Trophoblast cell (in vitro differentiated cells and primary cell): ENCODE data around the gene CD59.

ENCODE experiments used
- DNase-seq, 2 donors: peaks; one replicate each; pipeline ENCODE4 v3.0.0-alpha.2; 2016
- H2AFZ ChIP-seq: 2 replicates; pipeline ENCODE4 v1.6.1; 2013; ENCODE audit warnings: low read length, moderate library complexity, mild to moderate bottlenecking; ENCODE audit not compliant: insufficient read depth, poor library complexity
- H2AK5ac ChIP-seq: 2 replicates; pipeline ENCODE4 v1.6.1; 2013; ENCODE audit warnings: mild to moderate bottlenecking, low read length
- H2BK120ac ChIP-seq: 2 replicates; pipeline ENCODE4 v1.6.1; 2013; ENCODE audit warnings: low read length, mild to moderate bottlenecking, moderate library complexity; ENCODE audit not compliant: insufficient read depth, poor library complexity
- H2BK12ac ChIP-seq: 2 replicates; pipeline ENCODE4 v1.6.1; 2013; ENCODE audit warnings: mild to moderate bottlenecking, low read length, moderate library complexity
- H2BK5ac ChIP-seq: 2 replicates; pipeline ENCODE4 v1.6.1; 2013; ENCODE audit warnings: low read length, low read depth, moderate library complexity, mild to moderate bottlenecking; ENCODE audit not compliant: poor library complexity
- H3K14ac ChIP-seq: 2 replicates; pipeline ENCODE4 v1.6.1; 2013; ENCODE audit warnings: mild to moderate bottlenecking, low read length
- H3K18ac ChIP-seq: 2 replicates; pipeline ENCODE4 v1.6.1; 2013; ENCODE audit warnings: mild to moderate bottlenecking, low read length
- H3K23ac ChIP-seq: 2 replicates; pipeline ENCODE4 v1.6.1; 2013; ENCODE audit warnings: low read length
- H3K27ac ChIP-seq: 2 replicates; pipeline ENCODE4 v1.5.1; 2013; ENCODE audit warnings: low read depth, mild to moderate bottlenecking, inconsistent platforms, low read length, moderate library complexity
- H3K27me3 ChIP-seq: 2 replicates; pipeline ENCODE4 v1.6.1; 2013; ENCODE audit warnings: inconsistent platforms, mild to moderate bottlenecking, low read length, moderate library complexity; ENCODE audit not compliant: insufficient read depth
- H3K36me3 ChIP-seq, 2 experiments: 1 replicate in 1 of 2; 2 replicates in 1 of 2; pipeline ENCODE4 v1.6.1; 2013; ENCODE audit warnings: low read length in 2 of 2, mild to moderate bottlenecking in 2 of 2, moderate library complexity in 1 of 2; ENCODE audit not compliant: insufficient read depth in 2 of 2, control insufficient read depth in 1 of 2
- H3K4ac ChIP-seq: 2 replicates; pipeline ENCODE4 v1.6.1; 2013; ENCODE audit warnings: low read depth, mild to moderate bottlenecking, low read length, moderate library complexity
- H3K4me1 ChIP-seq, 2 experiments: 1 replicate in 1 of 2; 2 replicates in 1 of 2; pipeline ENCODE4 v1.6.1; 2013; ENCODE audit warnings: low read length in 2 of 2, mild to moderate bottlenecking in 2 of 2, moderate library complexity in 1 of 2; ENCODE audit not compliant: insufficient read depth in 2 of 2, control insufficient read depth in 1 of 2
- H3K4me2 ChIP-seq: 2 replicates; pipeline ENCODE4 v1.6.1; 2013; ENCODE audit warnings: inconsistent platforms, mild to moderate bottlenecking, low read length, moderate library complexity
- H3K4me3 ChIP-seq: 2 replicates; pipeline ENCODE4 v1.5.1; 2013; ENCODE audit warnings: mild to moderate bottlenecking, low read depth, low read length, inconsistent platforms
- H3K79me1 ChIP-seq: one replicate; pipeline ENCODE4 v1.6.1; 2013; ENCODE audit warnings: low read length
- H3K79me2 ChIP-seq: 2 replicates; pipeline ENCODE4 v1.6.1; 2013; ENCODE audit warnings: low read length, mild to moderate bottlenecking; ENCODE audit not compliant: control insufficient read depth, insufficient read depth, poor library complexity
- H3K9ac ChIP-seq: 2 replicates; pipeline ENCODE4 v1.6.1; 2013; ENCODE audit warnings: mild to moderate bottlenecking, low read length
- H3K9me3 ChIP-seq: 2 replicates; pipeline ENCODE4 v1.6.1; 2013; ENCODE audit warnings: low read depth, mild to moderate bottlenecking, control low read depth, inconsistent platforms, low read length; ENCODE audit not compliant: insufficient read depth
- H4K12ac ChIP-seq: 2 replicates; pipeline ENCODE4 v1.6.1; 2013; ENCODE audit warnings: low read depth, mild to moderate bottlenecking, low read length, moderate library complexity
- H4K8ac ChIP-seq: 2 replicates; pipeline ENCODE4 v1.6.1; 2013; ENCODE audit warnings: low read depth, mild to moderate bottlenecking, low read length, moderate library complexity
- H4K91ac ChIP-seq: one replicate; pipeline ENCODE4 v1.6.1; 2013; ENCODE audit warnings: low read depth, mild to moderate bottlenecking, low read length, moderate library complexity
- WGBS: extraction: QIAGEN DNeasy Blood & Tissue Kit; methylation state at CpG from one replicate; pipeline ENCODE4 v1.1.7; 2013; ENCODE audit warnings: missing lambda C conversion rate; ENCODE audit not compliant: insufficient read length, insufficient coverage; ENCODE audit errors: extremely low coverage; 5-methylcytosine and 5-hydroxymethylcytosine counted together

The CD59 gene

DNA sequence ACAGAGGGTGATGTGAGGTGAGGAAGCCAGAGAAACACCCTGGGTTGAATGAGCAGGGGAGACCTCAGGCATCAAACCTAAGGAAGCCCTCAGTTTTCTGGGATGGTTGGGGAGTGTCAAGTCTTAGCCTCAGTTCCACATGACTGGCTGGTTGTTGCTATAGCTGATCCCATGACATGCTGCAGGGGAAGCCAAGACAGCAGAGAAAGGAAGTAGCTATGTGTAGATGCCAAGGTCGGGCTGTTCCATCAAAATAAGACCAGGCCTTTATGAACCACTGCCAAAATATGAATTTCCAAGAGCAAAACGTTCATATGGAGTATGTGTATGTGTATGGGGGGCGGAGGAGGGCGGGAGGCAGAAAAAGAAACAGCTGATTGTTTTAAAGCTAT is 11.6 kb downstream of the CD59 start:
- Histone ChIP-seq H3K79me1 (peaks cover 28% of the 10 kb centered on the region), H3K23ac (no peak overlapping the region), H3K9me3 (no peaks in the 10 kb centered on the region), H2BK12ac (peak overlapping the region; percentile 66), H3K4me1 (peaks cover 27 to 34% of the 10 kb centered on the region in 2 experiments), H3K4ac (no peak overlapping the region), H3K27ac (peak overlapping the region; percentile 90), H2BK120ac (peak overlapping the region; percentile 57), H4K91ac (peak overlapping the region; percentile 38), H2BK5ac (peak overlapping the region; percentile 34), H3K27me3 (no peaks in the 10 kb centered on the region), H3K4me3 (no peak overlapping the region), H3K9ac (no peak overlapping the region), H2AK5ac (peak overlapping the region; percentile 9), H3K4me2 (no peak overlapping the region), H2AFZ (no peak overlapping the region), H3K36me3 (peaks cover 6 to 10% of the 10 kb centered on the region in 2 experiments), H4K8ac (peak overlapping the region; percentile 41), H4K12ac (no peak overlapping the region), H3K14ac (peak overlapping the region; percentile 21), H3K18ac (peak overlapping the region; percentile 34), H3K79me2 (peaks cover 6% of the 10 kb centered on the region)
- WGBS: no CpG with 5 or more reads among the region's 4 CpGs
- DNase-seq: no peak

GRCh38 chr11:33723238-33723881 is 12.9 kb downstream of the CD59 start:
- no peaks in the 10 kb centered on the region for H3K27me3 ChIP-seq
- H3K79me1 ChIP-seq: peaks cover 31% of the 10 kb centered on the region
- peak overlapping the region; percentile 86 for H2BK5ac ChIP-seq
- peak overlapping the region; percentile 90 for H3K27ac ChIP-seq
- H2BK120ac ChIP-seq: peak overlapping the region; percentile 67
- H3K14ac ChIP-seq: peak overlapping the region; percentile 68
- H3K9ac ChIP-seq: no peak overlapping the region
- no peak overlapping the region for H2AFZ ChIP-seq
- H3K23ac ChIP-seq: no peak overlapping the region
- peak overlapping the region; percentile 73 for H3K18ac ChIP-seq
- H3K9me3 ChIP-seq: no peaks in the 10 kb centered on the region
- peak overlapping the region; percentile 7 for H2AK5ac ChIP-seq
- H4K8ac ChIP-seq: peak overlapping the region; percentile 78
- H3K4me2 ChIP-seq: no peak overlapping the region
- H3K36me3 ChIP-seq: peaks cover 8 to 10% of the 10 kb centered on the region in 2 experiments
- peak; percentile 94 to 98 for DNase-seq
- peak overlapping the region; percentile 39 for H3K4ac ChIP-seq
- peak overlapping the region; percentile 86 for H4K91ac ChIP-seq
- H4K12ac ChIP-seq: no peak overlapping the region
- no peak overlapping the region for H3K4me3 ChIP-seq
- WGBS: no CpG with 5 or more reads among the region's 6 CpGs
- peaks cover 6% of the 10 kb centered on the region for H3K79me2 ChIP-seq
- peak overlapping the region; percentile 25 for H2BK12ac ChIP-seq
- peaks cover 27 to 38% of the 10 kb centered on the region in 2 experiments for H3K4me1 ChIP-seq

- peaks cover 8 to 10% of the 10 kb centered on the region in 2 experiments for H3K36me3 ChIP-seq
- H2BK12ac ChIP-seq: peak overlapping the region; percentile 86
- H3K9ac ChIP-seq: no peak overlapping the region
- H3K9me3 ChIP-seq: no peaks in the 10 kb centered on the region
- DNase-seq: peak; percentile 87
- WGBS: no CpG with 5 or more reads among the region's 2 CpGs
- H3K23ac ChIP-seq: no peak overlapping the region
- no peak overlapping the region for H4K12ac ChIP-seq
- peak overlapping the region; percentile 86 for H3K18ac ChIP-seq
- no peak overlapping the region for H3K4me3 ChIP-seq
- H3K79me2 ChIP-seq: peaks cover 6% of the 10 kb centered on the region
- peak overlapping the region; percentile 86 for H2BK5ac ChIP-seq
- peak overlapping the region; percentile 72 for H3K14ac ChIP-seq
- H3K4ac ChIP-seq: peak overlapping the region; percentile 30
- H3K27me3 ChIP-seq: no peaks in the 10 kb centered on the region
- peaks cover 31% of the 10 kb centered on the region for H3K79me1 ChIP-seq
- peaks cover 27 to 38% of the 10 kb centered on the region in 2 experiments for H3K4me1 ChIP-seq
- H2AFZ ChIP-seq: no peak overlapping the region
- peak overlapping the region; percentile 65 for H2BK120ac ChIP-seq
- peak overlapping the region; percentile 16 for H3K4me2 ChIP-seq
- H4K91ac ChIP-seq: peak overlapping the region; percentile 93
- H3K27ac ChIP-seq: peak overlapping the region; percentile 78
- peak overlapping the region; percentile 57 for H4K8ac ChIP-seq
- H2AK5ac ChIP-seq: peak overlapping the region; percentile 16
These were observed 13.5 kb downstream of the CD59 start for GRCh38 chr11:33722590-33723234.

- H3K4ac ChIP-seq: peak overlapping the region; percentile 44
- H3K9me3 ChIP-seq: no peaks in the 10 kb centered on the region
- H4K12ac ChIP-seq: no peak overlapping the region
- WGBS: no CpG with 5 or more reads among the region's 5 CpGs
- no peak overlapping the region for H3K4me2 ChIP-seq
- peaks cover 8 to 13% of the 10 kb centered on the region in 2 experiments for H3K36me3 ChIP-seq
- peak overlapping the region; percentile 78 for H3K27ac ChIP-seq
- peaks cover 31% of the 10 kb centered on the region for H3K79me1 ChIP-seq
- no peak overlapping the region for H2AFZ ChIP-seq
- no peaks in the 10 kb centered on the region for H3K27me3 ChIP-seq
- H2AK5ac ChIP-seq: peak overlapping the region; percentile 16
- peak overlapping the region; percentile 65 for H2BK120ac ChIP-seq
- no peak for DNase-seq
- peak overlapping the region; percentile 57 for H4K8ac ChIP-seq
- peaks cover 6% of the 10 kb centered on the region for H3K79me2 ChIP-seq
- H3K4me1 ChIP-seq: peaks cover 27 to 38% of the 10 kb centered on the region in 2 experiments
- no peak overlapping the region for H3K23ac ChIP-seq
- H3K14ac ChIP-seq: peak overlapping the region; percentile 72
- peak overlapping the region; percentile 93 for H4K91ac ChIP-seq
- H3K4me3 ChIP-seq: no peak overlapping the region
- H3K18ac ChIP-seq: peak overlapping the region; percentile 86
- H3K9ac ChIP-seq: no peak overlapping the region
- H2BK5ac ChIP-seq: peak overlapping the region; percentile 86
- peak overlapping the region; percentile 86 for H2BK12ac ChIP-seq
These were observed 14.2 kb downstream of the CD59 start for GRCh38 chr11:33721984-33722383.
